Mononuclear cell (primary cell): ENCODE measurements around the gene GRHL1. TPM values are rescaled to one million over a fixed set of nuclear protein-coding genes. Genes with fewer than 3 reads are reported as not detected.
A peak's percentile ranks its signal among the peaks of the same experiment; 100 is the strongest.

Experiments used
- H3K27me3 ChIP-seq: 2 replicates; pipeline ENCODE4 v1.6.0; 2011; ENCODE audit warnings: low read length, control low read depth; ENCODE audit not compliant: insufficient read depth
- H3K4me1 ChIP-seq: 2 replicates; pipeline ENCODE4 v1.5.1; 2011; ENCODE audit warnings: mild to moderate bottlenecking, low read length, control low read depth; ENCODE audit not compliant: insufficient read depth
- H3K4me3 ChIP-seq: 2 replicates; pipeline ENCODE4 v1.5.1; 2011; ENCODE audit warnings: mild to moderate bottlenecking, low read length, moderate library complexity
- H3K9me3 ChIP-seq: 2 replicates; pipeline ENCODE4 v1.5.1; 2011; ENCODE audit warnings: low read depth, mild to moderate bottlenecking, control low read depth, low read length
- total RNA-seq: library from RNA; depleted of rRNA; stranded (reverse); fragments of >200 nt; gene quantifications from one replicate; pipeline ENCODE4 v1.2.3, GENCODE V29; 2012

GRHL1 gene
- total RNA-seq, 1 donor = 3.9 TPM

GRCh38 chr2:10038123-10038522 is 86.6 kb downstream of the GRHL1 start:
- Histone ChIP-seq H3K27me3 (no peaks in the 10 kb centered on the region), H3K9me3 (no peaks in the 10 kb centered on the region), H3K4me1 (peaks cover 59% of the 10 kb centered on the region), H3K4me3 (no peak overlapping the region)

- Histone ChIP-seq H3K9me3 (no peaks in the 10 kb centered on the region), H3K27me3 (no peaks in the 10 kb centered on the region), H3K4me1 (peaks cover 54% of the 10 kb centered on the region), H3K4me3 (no peak overlapping the region)
These were observed 87.2 kb downstream of the GRHL1 start for GRCh38 chr2:10038716-10039115.

DNA sequence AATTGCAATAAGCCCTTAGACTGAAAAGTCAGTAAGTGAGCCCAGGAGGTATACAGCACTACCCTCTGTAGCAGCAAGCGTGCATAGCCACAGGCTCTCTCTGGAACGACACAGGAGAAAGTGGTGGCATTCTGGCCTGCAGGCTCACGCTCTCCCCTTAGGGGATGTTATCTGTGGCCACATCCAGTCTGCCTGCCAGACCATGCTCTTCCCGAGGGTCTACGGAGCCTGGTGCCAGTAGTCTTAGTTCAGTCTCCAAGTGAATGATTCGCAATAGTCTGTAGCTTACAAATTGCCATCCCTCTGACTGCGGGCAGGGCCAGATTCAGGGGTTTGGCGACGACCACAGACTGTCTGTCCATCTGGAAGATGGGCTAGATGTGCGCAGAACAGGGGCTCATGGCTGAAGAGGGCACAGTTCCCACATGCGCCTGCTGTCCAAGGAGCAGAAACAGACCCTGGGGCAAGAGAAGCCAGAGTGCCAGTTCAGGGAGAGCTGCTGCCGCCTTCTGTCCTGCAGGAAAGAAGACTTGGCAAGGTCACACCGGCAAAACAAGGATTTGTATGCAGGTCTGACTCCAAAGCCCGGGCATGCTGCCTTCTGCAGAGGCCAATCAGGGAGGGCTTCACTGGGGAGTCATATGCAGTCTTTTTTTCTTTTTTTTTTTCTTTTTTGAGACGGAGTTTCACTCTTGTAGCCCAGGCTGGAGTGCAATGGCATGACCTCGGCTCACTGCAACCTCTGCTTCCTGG is 88.3 kb downstream of the GRHL1 start:
- Histone ChIP-seq H3K27me3 (no peaks in the 10 kb centered on the region), H3K4me3 (no peak overlapping the region), H3K9me3 (no peaks in the 10 kb centered on the region), H3K4me1 (peaks cover 50% of the 10 kb centered on the region)

DNA sequence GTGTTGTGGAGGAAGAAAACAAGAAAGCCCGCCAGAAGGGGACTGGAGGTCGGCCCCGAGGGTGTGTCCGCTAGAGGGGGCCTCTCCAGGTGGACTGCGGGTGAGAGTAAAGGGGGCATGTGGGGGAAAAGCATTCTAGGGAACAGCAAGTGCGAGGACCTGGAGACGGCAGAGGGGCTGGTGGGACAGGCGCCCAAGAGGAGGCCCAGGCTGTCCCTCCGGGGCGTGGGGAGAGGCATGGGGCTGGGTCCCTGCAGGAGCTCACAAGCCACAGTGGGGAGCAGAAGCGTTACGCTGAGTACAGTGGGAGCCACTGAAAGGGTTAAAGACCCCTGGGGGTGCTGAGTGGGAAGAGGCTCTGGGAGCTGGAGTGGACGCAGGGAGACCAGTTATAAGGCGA is 90.2 kb downstream of the GRHL1 start:
- Histone ChIP-seq H3K4me1 (peaks cover 33% of the 10 kb centered on the region), H3K9me3 (no peaks in the 10 kb centered on the region), H3K27me3 (no peaks in the 10 kb centered on the region), H3K4me3 (no peak overlapping the region)

DNA sequence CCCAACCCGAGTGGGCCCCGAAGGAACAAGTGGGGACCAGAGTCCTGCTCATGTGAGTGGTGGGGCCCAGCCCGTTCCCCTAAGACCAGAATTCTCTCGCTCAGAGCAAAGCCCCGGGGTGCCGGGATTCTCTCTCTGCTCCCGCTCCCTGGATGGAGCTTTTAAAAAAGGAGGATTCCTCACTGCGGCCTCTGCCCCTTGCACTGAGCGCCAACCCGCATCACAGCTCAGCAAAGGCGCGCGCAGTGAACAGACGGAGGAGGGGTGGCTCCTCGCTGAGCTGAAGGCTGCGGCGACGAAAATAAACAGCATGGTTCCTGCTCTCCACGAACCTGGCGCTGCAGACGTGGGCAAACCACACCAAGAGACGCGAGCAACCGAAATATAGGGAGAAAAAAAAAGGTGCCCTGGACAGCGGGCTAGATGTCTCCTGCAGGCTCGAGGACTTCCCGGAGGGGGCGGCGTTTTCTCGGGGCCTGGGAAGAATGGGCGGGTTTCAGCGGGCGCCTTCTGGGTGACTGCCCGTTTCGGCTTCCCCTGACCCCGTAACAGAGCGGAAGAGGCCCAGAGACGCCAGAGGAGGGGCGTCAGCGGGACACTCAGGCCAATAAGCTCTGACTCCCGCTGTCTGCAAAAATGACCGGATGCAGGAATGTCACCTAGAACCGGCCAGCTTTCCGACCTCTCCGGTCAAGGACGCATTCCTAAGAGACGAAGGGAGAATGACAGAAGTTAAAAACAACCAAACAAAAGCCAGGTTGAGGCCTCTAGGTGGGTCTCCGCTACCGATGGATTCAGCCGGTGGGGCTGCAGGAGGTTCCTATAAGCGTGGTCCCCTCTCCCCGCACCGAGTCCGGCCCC is 91.0 kb downstream of the GRHL1 start:
- Histone ChIP-seq H3K27me3 (no peaks in the 10 kb centered on the region), H3K9me3 (no peaks in the 10 kb centered on the region)

DNA sequence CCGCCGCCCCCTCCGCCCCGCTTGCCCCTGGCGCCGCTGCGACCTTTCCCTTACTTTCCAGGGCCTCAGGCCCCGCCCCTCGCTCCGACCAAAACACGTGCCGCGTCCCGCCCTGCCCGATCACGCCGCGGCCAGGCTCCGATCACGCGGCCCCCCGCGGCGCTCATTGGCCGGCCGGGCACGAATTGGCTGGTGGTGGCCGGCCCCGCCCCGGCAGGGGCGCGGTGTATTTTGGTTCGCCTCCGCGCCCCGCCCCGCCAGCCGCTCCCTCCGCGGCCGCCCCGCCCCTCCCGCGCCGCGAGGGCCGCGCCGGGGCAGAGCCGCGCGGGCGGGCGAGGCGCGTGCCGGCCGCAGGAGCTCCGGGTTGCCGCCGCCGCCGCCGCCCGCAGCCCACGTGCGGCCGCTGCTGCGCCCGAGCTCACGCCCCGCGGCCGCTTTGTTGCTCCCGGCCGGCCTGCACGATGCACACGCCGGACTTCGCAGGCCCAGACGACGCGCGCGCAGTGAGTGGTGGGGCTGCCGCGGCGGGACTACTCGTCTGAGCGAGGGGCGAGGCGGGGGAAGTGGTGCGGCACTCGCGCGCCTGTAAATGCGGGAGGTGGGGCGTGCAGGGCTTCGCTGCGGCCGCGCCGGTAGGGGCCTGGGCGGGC is 91.9 kb downstream of the GRHL1 start, which contains the start of gene KLF11:
TSS of gene KLF11 (plus strand) at position 295 of the 650 bp plus-strand sequence. CDS start at position 462, 167 bp downstream.
- H3K4me3 ChIP-seq = peak within 1 kb of the TSS; percentile 39
- peaks cover 19% of the 10 kb centered on the region for H3K4me1 ChIP-seq
- H3K27me3 ChIP-seq = no peaks in the 10 kb centered on the region
- H3K9me3 ChIP-seq = no peaks in the 10 kb centered on the region

More for the DNA sequence above, 91.0 kb downstream of the GRHL1 start:
- Histone ChIP-seq H3K4me3 (peak overlapping the region; percentile 39), H3K4me1 (peaks cover 24% of the 10 kb centered on the region)

GRCh38 chr2:10043906-10044601 is 92.6 kb downstream of the GRHL1 start:
- H3K27me3 ChIP-seq = no peaks in the 10 kb centered on the region
- no peaks in the 10 kb centered on the region for H3K9me3 ChIP-seq
- H3K4me1 ChIP-seq = peaks cover 19% of the 10 kb centered on the region
- peak overlapping the region; percentile 37 for H3K4me3 ChIP-seq

DNA sequence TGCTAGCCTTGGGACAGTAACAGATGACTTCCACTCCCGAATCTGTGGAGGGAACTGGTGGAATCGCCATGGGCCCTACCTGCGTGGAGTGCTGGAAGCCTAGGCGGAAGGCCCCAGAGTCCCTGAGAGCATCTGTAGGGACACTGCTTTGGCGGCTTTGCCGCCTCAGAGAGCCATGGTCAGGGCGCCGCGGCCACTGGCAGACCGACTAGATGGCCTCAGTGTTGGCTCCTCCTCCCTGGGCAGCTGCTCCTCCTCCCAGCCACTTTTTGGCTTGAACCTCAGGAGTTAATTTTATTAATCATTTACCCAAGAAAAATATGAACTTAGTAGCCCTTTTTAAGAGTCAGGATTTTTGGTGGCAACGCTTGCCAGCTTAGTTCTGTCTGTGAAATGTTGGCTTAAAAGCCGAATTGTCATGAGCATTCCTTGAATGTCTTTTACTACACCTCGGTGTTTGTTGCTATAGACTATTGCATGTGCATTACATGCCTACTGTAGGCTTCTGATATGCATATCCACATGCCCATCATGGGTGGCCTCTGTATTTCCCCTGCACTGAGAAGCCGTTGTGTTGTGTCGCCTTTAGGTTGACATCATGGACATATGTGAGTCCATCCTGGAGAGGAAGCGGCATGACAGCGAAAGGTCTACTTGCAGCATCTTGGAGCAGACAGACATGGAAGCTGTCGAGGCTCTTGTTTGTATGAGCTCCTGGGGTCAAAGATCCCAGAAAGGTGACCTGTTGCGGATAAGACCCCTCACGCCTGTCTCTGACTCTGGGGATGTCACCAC is 94.3 kb downstream of the GRHL1 start:
- no peak overlapping the region for H3K4me3 ChIP-seq
- H3K4me1 ChIP-seq = peaks cover 19% of the 10 kb centered on the region
- no peaks in the 10 kb centered on the region for H3K27me3 ChIP-seq
- no peaks in the 10 kb centered on the region for H3K9me3 ChIP-seq

DNA sequence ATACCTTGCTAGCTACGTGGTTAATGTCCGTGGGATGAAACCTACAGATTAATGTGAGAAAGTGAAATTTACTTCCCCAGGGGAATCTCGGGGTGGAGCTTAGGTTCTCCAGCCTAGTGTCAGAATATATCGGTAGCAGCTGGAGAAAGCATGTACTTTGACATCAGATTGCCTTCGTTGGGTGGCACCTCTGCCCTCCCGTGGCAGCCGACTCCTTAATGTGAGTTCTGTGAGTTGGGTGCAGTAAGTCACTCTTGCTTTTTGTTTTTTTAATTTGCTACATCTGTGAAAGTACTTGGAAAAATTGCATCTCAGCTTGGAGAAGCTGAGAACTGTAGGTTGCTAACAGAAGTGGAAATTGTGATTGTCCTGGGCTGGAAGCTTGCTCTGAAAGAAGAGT is 95.4 kb downstream of the GRHL1 start:
- Histone ChIP-seq H3K9me3 (no peaks in the 10 kb centered on the region), H3K27me3 (no peaks in the 10 kb centered on the region), H3K4me1 (peaks cover 19% of the 10 kb centered on the region), H3K4me3 (no peak overlapping the region)

- no peaks in the 10 kb centered on the region for H3K27me3 ChIP-seq
- H3K4me3 ChIP-seq = no peak overlapping the region
- H3K4me1 ChIP-seq = peaks cover 10% of the 10 kb centered on the region
- no peaks in the 10 kb centered on the region for H3K9me3 ChIP-seq
These were observed 96.4 kb downstream of the GRHL1 start for GRCh38 chr2:10047616-10048500.

- Histone ChIP-seq H3K4me3 (no peak overlapping the region), H3K9me3 (no peaks in the 10 kb centered on the region), H3K4me1 (peaks cover 9% of the 10 kb centered on the region), H3K27me3 (no peaks in the 10 kb centered on the region)
These were observed 97.1 kb downstream of the GRHL1 start for GRCh38 chr2:10048501-10049171.
